A172 (cell line): ENCODE results near the gene MZT2A. TPM values are rescaled to one million over a fixed set of nuclear protein-coding genes. Genes with fewer than 3 reads are reported as not detected.
"Not testable (repeated sequence)": the region's sequence is repeated elsewhere in the genome, so short reads cannot be mapped to it uniquely, and the experiment has no call there.

ENCODE experiments used
- DNase-seq: peaks from one replicate; pipeline ENCODE4 v3.0.0-alpha.2; 2015; ENCODE audit warnings: low spot score
- total RNA-seq: library from RNA; depleted of rRNA; stranded (reverse); fragments of >200 nt; shearing (Covaris generic); gene quantifications from 2 replicates; pipeline ENCODE4 v1.2.3, GENCODE V29; 2014

MZT2A gene
- total RNA-seq, 1 experiment from 2014 or later, result 243 TPM

- DNase-seq, result peak; percentile 98
These were observed 411 bp upstream of the MZT2A start for GRCh38 chr2:131492418-131493198.

- not testable (repeated sequence) for DNase-seq
These were observed 744 bp downstream of the MZT2A start for GRCh38 chr2:131491469-131491836.

- not testable (repeated sequence) for DNase-seq
These were observed 1.4 kb downstream of the MZT2A start for GRCh38 chr2:131490616-131491468.

GRCh38 chr2:131488306-131489205 lies 3.6 kb downstream of the MZT2A start:
- no peak for DNase-seq

GRCh38 chr2:131486201-131486902 lies 5.8 kb downstream of the MZT2A start:
- not testable (repeated sequence) for DNase-seq

DNA sequence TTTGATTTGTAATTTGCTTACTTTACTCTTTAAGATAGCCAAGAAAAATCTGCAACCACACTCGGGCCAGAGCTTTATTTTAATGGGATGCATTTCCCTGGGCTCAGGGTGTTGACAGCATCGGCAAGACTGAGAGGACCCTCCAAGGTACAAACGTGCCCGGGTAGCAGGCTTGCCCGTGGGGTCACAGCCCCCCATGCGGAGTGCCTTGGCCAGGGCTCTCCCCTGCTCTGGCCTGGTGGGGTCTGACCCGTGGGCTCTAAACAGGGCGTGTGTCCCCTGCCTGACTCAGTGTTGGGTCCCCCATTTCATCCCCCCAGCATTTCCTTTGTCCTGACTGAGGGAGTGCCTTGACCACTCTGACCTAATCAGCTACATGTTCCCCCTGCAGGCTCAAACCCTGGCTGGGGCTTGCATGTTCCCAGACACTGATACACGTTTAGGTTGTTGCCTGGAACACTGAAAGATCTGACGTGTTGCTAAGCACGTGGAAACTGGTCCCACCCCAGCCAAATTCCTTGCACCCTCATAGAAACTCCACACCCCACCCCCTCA lies 7.2 kb downstream of the MZT2A start:
- not testable (repeated sequence) for DNase-seq

GRCh38 chr2:131483981-131484820 lies 8.0 kb downstream of the MZT2A start:
- DNase-seq, result not testable (repeated sequence)

DNA sequence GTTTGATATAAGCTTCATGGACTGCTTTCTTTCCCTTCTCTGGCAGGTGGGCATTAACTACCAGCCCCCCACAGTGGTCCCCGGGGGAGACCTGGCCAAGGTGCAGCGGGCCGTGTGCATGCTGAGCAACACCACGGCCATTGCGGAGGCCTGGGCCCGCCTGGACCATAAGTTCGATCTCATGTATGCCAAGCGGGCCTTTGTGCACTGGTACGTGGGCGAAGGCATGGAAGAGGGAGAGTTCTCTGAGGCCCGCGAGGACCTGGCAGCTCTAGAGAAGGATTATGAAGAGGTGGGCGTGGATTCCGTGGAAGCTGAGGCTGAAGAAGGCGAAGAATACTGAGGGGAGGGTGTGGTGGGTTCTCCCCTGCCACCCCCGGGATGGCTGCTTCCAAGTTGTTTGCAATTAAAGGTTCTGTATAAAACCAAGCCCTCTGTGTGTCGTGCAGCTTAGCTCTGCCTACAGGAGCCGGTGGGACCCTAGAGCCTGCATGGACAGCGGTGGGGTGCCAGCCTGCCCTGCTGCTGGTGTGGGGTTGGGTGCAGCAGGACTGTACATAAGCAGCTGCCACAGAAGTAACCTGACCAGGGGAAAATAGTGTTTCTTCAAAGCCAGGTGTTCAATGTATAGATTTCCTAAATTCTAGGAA lies 9.6 kb downstream of the MZT2A start:
- not testable (repeated sequence) for DNase-seq

GRCh38 chr2:131480351-131480750 lies 11.8 kb downstream of the MZT2A start:
- not testable (repeated sequence) for DNase-seq

- not testable (repeated sequence) for DNase-seq
These were observed 13.2 kb downstream of the MZT2A start for GRCh38 chr2:131478850-131479461.

DNA sequence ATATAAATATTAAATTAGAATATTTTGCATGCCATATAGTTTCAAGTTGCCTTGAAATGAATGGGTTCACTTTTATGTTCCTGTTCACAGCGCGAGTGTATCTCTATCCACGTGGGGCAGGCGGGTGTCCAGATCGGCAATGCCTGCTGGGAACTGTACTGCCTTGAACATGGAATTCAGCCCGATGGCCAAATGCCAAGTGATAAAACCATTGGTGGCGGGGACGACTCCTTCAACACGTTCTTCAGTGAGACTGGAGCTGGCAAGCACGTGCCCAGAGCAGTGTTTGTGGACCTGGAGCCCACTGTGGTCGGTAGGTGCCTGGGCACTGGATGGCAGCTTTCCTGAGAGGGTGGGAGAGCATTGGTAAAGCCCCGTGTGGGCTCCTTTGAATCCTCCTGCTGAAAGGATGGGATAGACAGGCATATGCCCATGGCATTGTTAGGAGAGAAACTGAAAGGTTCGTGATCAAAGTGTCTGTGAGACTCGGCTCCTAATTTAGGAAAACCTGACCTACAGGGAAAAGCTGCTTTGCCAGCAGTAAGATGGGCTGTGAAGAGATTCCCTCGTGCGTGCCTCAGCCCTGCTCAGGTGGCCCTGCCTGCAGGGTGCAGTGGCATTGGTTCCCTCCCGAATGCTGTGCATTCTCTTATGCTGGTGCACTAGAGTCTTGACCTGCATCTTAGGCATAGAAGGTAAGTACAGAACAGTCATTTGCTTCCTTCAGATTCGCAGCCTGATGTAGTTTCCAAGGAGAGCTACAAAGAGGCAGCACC lies 13.9 kb downstream of the MZT2A start:
- not testable (repeated sequence) for DNase-seq

GRCh38 chr2:131477227-131477626 lies 15.0 kb downstream of the MZT2A start:
- DNase-seq, result not testable (repeated sequence)

DNA sequence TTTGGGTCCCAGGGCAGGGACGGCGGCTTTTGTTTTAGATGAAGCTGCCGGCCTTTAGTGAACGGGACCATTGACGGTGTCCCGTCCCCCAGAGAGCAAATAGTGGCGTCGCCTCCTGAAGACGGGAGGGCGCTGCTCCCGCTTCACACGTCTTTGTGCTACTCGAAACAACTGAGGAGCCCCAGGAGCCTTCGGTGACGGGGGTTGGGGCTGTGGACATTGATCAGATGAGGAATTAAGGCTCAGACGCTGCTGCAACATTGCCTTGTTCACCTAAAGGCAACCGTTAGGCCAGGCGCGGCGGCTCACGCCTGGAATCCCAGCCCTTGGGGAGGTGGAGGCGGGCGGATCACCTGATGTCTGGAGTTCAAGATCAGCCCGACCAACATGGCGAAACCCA lies 15.8 kb downstream of the MZT2A start:
- not testable (repeated sequence) for DNase-seq

GRCh38 chr2:131475831-131476230 lies 16.4 kb downstream of the MZT2A start, which contains the start of gene TUBA3D:
Gene TUBA3D, plus strand, starts transcription at chr2:131476119. Its CDS starts 81 bp downstream, at chr2:131476200.
- no peak for DNase-seq

- DNase-seq, result not testable (repeated sequence)
These were observed 18.9 kb downstream of the MZT2A start for GRCh38 chr2:131473266-131473665.

- not testable (repeated sequence) for DNase-seq
These were observed 20.6 kb downstream of the MZT2A start for GRCh38 chr2:131471624-131472023.

DNA sequence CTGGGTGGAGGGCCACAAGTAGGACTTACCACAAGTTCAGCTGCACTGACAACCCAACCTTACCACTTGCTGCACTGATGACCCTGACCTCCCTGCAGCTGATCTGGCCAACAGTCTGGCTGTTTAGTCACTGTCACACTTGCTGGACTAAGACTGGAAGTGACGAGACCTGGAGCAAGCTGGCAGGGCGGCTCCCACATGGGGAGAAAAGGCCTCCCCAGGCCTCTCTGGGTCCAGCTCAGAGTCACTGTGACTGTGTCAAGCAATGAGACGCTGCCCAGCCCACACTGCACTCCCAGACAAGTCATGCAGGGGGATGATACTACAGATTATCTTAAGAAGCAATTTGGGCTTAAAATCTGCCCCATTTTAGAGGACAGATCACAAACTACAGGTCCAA lies 21.3 kb downstream of the MZT2A start:
- DNase-seq, result not testable (repeated sequence)

GRCh38 chr2:131467722-131468121 lies 24.5 kb downstream of the MZT2A start:
- DNase-seq, result not testable (repeated sequence)
